HG03108 (cell line): ENCODE measurements around the gene SENP8.

Experiments used
- ATAC-seq: cut with Tn5 transposase; IDR thresholded peaks from one replicate; pipeline ENCODE4 v1.9.1; 2021; ENCODE audit warnings: moderate library complexity; ENCODE audit not compliant: unreplicated experiment

Gene SENP8

DNA sequence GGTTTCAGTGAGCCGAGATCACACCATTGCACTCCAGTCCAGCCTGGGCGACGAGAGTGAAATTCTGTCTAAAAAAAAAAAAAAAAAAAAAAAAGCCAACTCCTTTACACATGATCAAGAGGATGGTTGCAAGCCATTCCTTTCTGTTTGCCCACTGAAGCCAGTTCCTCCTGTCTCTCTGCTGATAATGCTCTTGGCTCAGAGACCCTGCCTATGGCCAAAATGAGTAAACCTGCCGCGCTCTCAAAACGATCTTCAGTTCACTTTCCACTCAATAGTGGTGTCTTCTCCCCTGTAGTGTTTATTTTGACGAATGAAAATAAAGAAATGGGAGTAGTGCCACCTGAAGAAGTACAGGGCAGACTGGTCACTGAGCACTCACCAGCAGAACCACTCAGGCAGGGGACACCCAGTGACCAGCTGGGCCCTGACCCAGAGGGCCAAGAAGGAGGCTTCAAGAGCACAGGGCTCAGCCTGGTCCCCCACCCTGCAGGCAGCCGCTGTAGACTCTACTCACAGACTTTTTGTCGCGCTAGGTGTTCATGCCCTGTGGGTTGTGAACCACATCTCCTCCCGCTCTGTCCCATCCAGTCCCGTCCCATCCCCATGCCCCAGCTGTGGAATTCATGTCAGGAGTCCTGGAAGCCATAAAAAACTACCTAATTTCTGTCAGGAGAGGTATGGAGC, 55.8 kb downstream of the SENP8 start:
- no peak for ATAC-seq

DNA sequence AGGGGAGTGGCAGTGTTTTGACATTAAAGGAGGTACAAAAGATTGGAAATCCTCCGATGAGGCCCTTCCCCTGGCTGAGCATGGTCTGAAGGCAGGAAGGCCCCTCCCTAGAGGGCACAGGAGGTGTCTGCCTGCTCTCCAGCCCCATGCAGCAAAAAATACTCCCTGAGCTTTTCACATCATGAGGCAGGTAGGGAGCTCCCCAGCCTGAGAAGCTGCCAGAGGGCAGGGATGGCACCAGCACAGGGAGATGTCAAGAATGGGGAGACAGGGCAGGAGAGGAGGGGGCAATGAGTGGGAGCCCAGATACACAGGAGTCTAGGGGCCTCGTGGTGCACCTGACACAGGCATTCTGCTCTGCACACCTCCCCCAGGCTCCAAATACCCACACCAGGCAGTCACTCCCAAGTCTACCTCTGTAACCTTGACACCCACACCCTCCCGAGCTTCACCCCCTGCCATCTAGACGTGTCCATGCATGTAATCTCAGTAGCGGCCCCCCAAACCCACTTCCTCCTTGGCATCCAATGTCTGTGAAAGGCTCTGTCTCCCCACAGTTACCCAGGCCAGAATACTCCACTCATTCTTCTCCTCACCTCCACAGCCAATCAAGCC, 56.5 kb downstream of the SENP8 start:
- no peak for ATAC-seq

DNA sequence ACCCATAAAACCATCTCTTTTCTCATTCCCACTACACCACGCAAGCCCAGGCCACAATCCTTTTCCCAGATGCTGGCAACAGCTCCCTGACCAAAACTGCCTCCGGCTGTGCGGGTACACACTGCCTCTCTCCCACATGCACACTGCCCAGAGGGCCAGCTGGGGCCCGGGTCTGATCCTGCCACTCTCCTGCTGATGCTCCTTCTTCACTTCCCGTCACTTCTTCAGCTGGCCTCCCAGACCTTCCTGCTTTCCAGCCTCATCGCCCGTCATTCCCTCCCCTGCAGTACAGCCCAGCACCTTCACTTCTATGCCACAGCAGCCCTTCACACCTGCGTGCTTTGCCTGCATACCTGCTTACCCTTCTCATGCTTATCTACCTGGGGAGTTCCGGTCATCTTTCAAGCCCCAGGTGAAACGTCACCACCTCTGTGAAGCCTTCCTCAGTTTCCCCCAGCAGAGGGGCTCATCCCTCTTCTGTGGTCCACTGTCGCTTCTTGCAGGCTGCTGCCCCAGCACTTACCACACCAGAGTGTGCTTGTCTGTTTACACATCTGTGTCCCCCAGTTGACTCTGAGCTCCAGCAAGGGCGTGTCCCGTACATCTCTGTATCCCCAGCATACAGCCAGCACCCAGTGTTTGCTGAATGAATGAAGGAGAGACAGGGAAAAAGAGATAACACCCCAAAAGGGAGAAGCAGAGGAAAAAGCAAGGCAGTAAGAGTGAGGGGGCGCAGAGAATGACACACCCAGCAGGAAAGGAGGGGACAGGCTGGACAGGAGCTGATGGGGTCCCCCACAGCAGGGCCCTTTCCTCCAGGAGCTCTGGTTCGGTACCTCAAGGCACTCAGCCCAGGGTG, 57.2 kb downstream of the SENP8 start:
- no peak for ATAC-seq

DNA sequence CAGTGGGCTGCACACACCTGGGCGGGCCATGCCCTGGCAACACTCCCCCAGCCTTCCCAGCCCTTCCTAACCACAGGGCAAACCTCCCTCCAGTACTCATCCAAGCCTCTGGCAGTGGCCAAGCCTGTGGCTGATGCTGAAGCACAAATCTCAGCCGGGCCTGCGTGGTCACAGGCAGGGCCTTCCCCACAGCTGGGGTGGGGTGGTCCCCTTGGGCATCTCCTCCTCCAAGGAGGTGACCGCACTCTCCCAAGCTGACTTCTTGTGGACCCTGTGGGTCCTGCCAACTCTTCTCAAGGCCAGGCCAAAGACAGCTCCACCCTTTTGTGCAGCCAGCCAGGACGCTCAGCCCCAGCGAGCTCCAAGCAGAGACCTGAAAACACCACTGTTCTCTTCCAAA, 58.0 kb downstream of the SENP8 start:
- ATAC-seq: no peak

DNA sequence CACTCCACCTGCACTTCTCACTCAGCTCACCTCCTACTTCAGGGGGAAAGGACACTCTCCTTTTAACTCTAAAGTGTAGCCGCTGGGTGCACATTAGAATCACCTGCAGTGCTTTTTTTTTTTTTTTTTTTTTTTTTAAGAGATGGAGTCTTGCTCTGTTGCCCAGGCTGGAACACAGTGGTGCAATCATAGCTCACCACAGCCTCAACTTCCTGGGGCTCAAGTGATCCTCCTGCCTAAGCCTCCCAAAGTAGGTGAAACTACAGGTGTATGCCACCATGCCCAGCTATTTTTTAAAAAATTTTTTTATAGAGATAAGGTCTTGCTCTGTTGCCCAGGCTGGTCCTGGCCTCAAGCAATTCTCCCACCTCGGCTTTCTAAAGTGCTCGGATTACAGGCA, 58.5 kb downstream of the SENP8 start:
- ATAC-seq: no peak

DNA sequence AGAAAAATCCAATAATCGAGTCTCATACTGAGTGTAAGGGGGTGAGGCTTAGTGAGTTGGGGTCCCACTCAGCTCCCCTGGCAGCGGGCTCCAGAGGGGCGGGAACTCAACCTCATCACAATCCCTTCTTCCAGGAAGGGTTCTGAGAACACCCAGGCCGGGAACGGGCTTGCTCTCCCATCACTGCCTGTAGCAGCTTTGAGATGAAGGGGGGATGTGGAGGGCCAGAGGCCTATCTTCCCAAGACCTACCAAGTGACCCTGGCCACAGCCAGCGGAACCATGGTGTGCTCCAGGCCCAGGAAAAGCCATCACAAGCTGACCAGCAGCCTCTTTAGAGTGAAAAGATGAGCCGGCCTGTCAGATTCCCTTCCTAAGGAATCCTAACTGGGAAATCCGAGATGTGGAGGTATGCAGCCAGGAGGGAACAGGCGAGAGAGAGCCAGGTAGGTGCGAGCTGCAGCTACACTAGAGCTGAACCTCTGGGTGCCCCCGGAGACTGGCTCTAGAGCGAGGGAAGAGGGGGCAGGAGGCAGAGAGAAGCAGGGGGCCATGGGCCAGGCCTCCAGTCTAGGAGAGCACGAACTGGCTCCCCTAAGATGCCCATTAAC, 60.9 kb downstream of the SENP8 start:
- no peak for ATAC-seq

DNA sequence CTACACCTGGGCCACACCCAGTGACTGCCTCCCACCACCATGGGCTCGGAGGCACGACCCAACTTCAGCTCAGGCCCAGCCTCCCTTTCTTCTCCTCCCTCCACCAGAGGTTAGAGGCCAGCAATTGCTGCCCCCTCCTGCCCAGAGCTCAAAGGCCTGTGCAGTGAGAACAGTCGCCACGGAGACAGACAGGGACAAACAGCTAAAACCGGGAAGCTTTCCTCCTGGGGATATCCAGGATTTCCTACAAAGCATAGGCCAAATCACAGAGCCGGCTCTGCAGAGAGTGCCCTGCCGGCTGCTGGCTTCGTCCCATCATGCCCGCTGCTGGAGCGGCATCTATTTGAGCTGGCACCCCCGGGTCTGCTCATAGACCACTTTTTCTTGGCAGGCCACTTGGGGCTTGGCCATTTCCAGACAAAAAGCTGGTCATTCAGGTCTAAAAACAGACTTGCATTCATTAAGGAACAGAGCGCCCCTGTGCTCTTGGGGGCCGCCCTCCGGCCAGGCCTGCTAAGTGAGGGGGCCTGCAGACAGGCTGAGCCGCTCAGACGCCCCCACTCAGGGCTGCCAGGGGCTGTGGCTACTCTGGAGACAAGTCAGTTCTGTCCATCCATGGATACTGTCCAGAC, 61.9 kb downstream of the SENP8 start:
- no peak for ATAC-seq

DNA sequence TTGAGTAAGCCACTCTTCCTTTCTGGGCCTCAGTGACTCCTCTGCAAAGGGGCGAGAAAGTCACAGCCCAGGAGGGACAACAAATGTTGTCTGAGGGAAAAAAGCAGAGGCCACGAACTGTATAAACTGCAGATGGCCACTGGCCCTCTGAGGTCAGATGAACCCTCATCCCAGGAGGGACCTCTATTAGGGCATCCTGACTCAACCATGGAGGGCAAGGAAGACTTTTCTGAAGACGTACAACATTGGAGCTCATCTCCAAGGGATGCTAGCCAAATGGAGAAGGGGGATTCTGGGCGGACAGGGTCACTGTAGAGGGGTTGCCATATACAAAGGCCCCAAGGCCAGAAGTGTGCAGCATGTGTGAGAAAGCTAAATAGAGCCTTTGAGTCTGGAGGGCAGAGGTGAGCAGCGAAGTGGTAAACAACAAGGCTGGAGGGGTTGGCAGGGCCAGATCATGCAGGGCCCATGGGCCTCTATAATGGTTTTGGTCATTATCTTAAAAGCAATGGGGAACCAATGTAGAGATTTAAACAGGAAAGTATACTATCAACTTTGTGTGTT, 62.6 kb downstream of the SENP8 start:
- ATAC-seq: no peak

DNA sequence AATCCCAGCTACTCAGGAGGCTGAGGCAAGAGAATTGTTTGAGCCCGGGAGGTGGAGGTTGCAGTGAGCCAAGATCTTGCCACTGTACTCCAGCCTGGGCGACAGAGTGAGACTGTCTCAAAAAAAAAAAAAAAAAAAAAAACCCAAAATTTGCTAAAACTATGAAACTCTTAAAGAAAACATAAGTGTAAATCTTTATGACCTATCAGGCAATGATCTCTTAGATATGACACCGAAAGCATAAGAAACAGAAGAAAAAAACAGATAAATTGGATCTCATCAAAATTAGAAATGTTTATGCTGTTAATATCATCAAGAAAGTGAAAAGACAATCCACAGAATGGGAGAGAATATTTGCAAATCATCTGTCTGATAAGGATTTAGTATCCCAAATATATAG, 64.0 kb downstream of the SENP8 start:
- no peak for ATAC-seq

DNA sequence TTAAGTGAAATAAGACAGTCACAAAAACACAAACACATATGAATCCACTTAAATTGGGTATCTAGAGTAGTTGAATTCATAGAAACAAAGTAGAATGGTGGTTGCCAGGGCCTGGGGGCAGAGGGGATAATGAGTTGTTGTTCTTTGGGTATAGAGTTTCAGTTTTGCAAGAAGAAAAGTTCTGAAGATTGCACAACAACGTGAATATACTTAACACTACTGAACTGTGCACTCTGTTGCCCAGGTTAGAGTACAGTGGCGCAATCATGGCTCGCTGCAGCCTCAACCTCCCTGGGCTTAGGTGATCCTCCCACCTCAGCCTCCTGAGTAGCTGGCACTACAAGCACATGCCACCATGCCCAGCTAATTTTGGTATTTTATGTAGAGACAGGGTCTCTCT, 64.5 kb downstream of the SENP8 start:
- no peak for ATAC-seq

DNA sequence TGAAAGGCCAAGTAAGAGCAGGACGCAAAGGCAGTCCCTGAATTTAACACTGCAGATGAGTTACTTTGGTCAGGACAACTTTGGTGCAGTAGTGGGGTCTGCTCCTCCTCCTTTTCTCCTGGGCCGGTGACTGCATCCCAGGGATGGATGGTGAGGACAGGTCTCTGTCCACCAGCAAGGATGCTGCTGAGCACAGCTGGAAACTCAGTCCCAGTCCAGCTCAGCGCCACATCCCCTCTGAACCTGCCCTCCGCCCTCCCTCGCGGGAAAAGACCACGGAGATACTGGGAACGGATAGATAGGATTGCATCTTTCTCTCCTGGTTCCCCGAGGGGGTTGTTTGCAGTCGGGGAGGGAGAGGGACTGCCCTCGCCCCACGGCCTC, 65.6 kb downstream of the SENP8 start:
- no peak for ATAC-seq

DNA sequence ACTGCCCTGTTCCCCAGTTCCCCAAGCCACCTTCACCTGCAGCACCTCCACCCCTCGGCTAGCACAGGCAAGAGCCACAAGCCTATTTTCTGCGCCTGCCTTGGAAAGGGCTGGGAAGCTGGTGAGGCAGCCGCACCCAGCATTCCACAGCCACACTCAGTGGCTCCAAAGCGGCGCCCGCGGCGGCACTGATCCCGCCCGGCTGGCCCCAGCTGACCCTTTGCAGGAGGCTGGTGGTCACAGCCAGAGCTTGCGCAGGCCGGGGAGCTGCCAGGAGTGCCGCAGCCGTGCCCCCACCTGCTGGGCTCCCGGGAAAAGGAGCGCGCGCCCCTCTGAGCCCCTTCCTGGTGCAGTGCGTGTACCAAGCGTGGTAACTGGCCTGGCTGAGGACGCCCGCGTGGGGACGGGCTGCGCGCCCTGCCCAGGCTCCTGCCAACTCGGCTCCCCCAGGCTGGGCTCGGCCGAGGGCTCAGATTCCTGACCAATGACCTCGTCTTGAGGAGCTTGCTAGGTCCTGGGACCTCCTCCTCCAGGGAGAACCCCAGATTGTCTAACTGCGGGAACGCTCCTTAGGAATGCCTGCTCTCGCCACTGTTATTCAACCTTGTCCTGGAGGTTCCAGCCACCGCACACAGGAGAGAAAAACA, 66.1 kb downstream of the SENP8 start:
- no peak for ATAC-seq

DNA sequence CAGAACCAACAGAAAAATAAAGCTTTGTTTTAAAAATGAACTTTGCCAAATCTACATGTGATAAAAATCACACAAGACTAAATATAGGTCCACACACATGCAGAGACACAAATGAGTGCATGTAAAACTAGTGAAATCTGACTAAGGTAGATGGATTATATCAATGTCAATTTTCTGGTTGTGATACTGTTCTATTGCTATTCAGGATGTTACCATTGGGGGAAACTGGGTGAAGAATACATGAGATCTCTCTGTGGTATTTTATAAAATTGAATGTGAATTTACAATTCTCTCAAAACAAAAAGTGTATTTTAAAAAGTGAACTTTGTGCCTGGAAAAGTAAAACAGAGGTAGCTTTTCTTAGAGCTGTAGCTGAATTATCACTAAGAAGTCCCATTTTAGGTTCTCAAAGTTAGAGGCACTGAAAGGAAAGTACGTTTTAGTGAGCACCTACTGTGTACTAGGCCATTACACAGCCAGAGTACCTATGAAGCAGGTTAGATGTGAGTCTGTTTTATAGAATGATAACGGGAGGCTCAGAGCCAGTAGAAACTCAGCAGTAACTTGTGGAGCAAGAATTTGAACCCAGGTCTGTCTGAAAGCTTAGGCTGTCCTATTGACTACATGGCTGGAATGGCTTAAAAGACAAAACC, 71.2 kb downstream of the SENP8 start:
- ATAC-seq: no peak

DNA sequence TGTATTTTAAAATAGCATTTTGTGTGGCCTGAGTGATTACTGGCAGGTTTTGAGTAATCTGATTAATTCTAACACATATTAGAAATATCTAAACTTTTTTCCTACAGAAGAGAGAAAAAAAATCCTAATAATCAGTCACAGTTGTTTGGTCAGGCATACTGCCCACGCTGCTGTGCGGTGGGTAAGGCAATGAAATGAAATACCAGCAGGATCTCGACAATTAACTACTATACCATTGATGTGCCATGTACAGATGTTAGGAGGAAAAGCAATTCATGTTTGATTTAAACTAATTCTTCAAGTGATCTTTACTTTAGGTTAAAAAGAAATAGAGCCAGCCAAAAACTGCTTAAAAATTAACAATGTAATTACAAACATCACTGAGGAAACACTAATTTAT, 74.2 kb downstream of the SENP8 start:
- ATAC-seq: no peak
